SW 1271 (cell line): ENCODE results near the gene SPAG17.
"Not testable (repeated sequence)": the region's sequence is repeated elsewhere in the genome, so short reads cannot be mapped to it uniquely, and the experiment has no call there.

Experiments used
- DNase-seq, 2 experiments: peaks; one replicate each; lab custom pipeline; 2025; lab: John Stamatoyannopoulos, UW

SPAG17 gene

GRCh38 chr1:117971777-117972176, 213.3 kb downstream of the SPAG17 start:
- DNase-seq: no peak

GRCh38 chr1:117970252-117970651, 214.8 kb downstream of the SPAG17 start:
- no peak for DNase-seq

- no peak for DNase-seq
Observed at GRCh38 chr1:117967881-117968280, 217.1 kb downstream of the SPAG17 start.

- no peak for DNase-seq
Observed at GRCh38 chr1:117967477-117967876, 217.6 kb downstream of the SPAG17 start.

GRCh38 chr1:117964290-117965038, 220.6 kb downstream of the SPAG17 start:
- no peak for DNase-seq

GRCh38 chr1:117959364-117959763, 225.7 kb downstream of the SPAG17 start:
- DNase-seq: no peak

GRCh38 chr1:117952386-117952785, 232.6 kb downstream of the SPAG17 start:
- no peak for DNase-seq

- DNase-seq: no peak
Observed at GRCh38 chr1:117942293-117942692, 242.7 kb downstream of the SPAG17 start.

- no peak for DNase-seq
Observed at GRCh38 chr1:117933769-117934168, 251.3 kb downstream of the SPAG17 start.

GRCh38 chr1:117932576-117932975, 252.5 kb downstream of the SPAG17 start:
- DNase-seq: no peak

GRCh38 chr1:117930484-117930883, 254.5 kb downstream of the SPAG17 start:
- DNase-seq: no peak

GRCh38 chr1:117930173-117930447, 254.9 kb downstream of the SPAG17 start:
- no peak for DNase-seq

- DNase-seq: peak; percentile 78 to 91
Observed at GRCh38 chr1:117929343-117930172, 255.5 kb downstream of the SPAG17 start, which contains the start of the genes GDAP2 and WDR3. GDAP2 (minus strand) TSS chr1:117929621; CDS start chr1:117920357, 9,264 bp downstream. WDR3 (plus strand) TSS chr1:117929739; CDS start chr1:117933320, 3,581 bp downstream.

GRCh38 chr1:117928881-117929342, 256.1 kb downstream of the SPAG17 start:
- peak; percentile 15 to 42 for DNase-seq

GRCh38 chr1:117925981-117926380, 259.0 kb downstream of the SPAG17 start:
- DNase-seq: no peak

GRCh38 chr1:117922717-117923116, 262.3 kb downstream of the SPAG17 start:
- DNase-seq: not testable (repeated sequence)

- DNase-seq: no peak
Observed at GRCh38 chr1:117921991-117922390, 263.0 kb downstream of the SPAG17 start.

- DNase-seq: no peak
Observed at GRCh38 chr1:117919376-117919775, 265.7 kb downstream of the SPAG17 start.

GRCh38 chr1:117911051-117911450, 274.0 kb downstream of the SPAG17 start:
- no peak for DNase-seq

- DNase-seq: no peak
Observed at GRCh38 chr1:117905019-117905418, 280.0 kb downstream of the SPAG17 start.

- no peak for DNase-seq
Observed at GRCh38 chr1:117904485-117904884, 280.5 kb downstream of the SPAG17 start.
